NK-92 (cell line): ENCODE measurements around the gene MPLKIP.
"Not testable (repeated sequence)": the region's sequence is repeated elsewhere in the genome, so short reads cannot be mapped to it uniquely, and the experiment has no call there.

Experiments
- DNase-seq: peaks from one replicate; lab custom pipeline; 2025; ENCODE audit not compliant: unreplicated experiment; lab: John Stamatoyannopoulos, UW

The MPLKIP gene

DNA sequence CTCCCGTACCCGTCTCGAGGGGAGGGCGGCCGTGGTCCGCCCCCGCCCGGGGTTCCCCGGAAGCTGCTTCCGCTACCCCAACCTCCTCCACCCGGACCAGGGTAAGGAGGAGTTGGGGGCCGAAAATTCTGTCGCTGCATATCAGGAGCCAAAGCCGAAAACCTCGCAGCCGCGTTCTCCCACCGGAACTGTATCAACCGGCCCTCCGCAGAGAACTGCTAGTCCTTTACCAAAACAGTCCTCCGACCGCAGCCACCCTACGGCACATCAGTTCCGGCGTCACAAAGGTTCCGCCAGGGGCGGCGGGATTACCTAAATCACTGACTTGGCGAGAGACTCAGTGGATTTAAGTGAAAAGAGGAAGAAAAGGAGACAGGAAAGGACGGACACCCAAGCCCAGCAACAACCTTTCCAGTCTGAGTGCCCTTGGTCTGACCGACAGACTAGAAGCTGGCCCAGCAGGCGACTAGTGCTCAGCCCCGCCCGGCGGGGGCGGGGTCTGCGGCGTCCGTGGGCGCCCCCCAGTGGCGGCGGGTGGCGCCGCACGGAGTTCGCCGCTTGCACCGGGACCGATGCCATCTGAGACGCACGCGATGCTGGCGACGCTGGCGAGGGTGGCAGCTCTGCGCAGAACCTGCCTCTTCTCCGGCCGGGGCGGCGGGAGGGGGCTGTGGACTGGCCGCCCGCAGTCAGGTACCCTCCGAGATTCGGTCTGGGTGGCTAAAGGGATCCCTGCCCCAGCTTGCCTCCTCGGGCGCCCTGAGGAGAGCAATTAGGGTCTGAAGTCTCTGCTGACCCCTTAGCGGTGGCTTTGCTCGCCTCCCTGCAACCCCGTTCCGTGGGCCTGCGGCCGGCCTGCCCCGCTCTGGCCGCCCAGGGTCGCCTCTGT, at the start of gene MPLKIP, which contains the start of gene SUGCT:
Gene MPLKIP (minus strand): TSS at position 195 of the 889 bp plus-strand sequence. CDS start 55 bp downstream, at position 140.
Gene SUGCT (plus strand): TSS at position 578 of the 889 bp plus-strand sequence.
- DNase-seq = no peak

DNA sequence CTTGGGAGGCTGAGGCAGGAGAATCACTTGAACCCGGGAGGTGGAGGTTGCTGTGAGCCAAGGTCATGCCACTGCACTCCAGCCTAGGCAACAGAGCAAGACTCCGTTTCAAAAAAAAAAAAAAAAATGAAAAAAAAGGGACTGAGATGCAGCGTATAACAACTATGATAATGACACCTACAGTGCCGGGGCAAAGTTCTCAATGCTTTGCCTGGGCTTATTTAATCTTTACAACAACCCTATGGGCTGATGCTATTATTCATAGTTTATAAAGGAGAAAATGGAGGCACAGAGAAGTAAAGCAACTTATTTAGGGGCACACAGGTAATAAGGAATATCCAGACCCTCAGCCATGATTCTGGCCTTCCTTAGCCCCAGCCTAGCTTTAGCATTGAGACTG, 48.0 kb upstream of the MPLKIP start:
- DNase-seq = no peak

DNA sequence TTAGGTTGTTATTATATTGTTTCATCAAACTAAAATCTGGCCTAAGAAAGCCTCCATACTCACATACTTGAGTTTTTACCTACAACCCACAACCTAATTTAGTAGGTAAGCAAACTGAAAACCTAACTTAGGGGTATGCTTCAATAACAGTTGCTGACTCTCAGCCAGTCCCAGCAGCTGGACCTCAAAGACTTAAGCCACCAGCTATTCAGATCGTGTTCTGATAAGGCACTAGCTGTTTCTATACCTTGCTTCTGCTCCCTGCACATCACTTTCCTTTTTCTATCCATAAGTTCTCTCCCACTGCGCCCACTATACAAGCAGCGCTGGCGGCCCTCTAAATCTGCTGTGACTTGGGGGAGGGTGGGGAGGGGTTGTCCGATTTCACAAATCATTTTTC, 42.6 kb upstream of the MPLKIP start:
- DNase-seq = no peak

DNA sequence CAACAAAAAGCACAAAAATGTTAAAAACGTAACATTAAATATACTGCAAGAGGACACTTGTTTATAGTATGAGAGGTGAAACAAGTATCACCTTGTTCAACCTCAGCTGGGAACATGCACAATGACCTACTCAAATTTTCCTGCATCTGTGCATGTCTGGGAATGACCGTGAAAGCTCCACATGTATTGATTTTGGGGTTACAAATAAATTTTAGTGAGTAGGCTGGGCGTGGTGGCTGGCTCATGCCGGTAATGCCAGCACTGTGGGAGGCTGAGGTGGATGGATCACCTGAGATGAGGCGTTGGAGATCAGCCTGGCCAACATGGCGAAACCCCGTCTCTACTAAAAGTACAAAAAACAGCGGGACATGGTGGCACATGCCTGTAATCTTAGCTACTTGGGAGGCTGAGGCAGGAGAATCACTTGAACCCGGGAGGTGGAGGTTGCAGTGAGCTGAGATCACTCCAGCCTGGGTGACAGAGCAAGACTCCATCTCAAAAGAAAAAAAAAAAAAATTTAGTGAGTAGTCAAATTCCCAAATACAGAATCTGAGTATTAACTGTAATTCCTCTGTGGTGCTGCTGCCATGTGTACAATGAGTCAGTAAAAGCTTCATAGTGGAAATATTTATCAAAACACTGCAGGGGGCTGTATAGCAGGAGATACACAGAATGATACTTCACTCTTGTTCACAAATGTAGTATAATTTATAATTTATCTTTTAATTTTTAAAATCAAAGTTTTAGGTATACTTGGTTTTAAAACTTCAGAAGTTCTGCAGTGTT, 41.5 kb upstream of the MPLKIP start:
- no peak for DNase-seq

DNA sequence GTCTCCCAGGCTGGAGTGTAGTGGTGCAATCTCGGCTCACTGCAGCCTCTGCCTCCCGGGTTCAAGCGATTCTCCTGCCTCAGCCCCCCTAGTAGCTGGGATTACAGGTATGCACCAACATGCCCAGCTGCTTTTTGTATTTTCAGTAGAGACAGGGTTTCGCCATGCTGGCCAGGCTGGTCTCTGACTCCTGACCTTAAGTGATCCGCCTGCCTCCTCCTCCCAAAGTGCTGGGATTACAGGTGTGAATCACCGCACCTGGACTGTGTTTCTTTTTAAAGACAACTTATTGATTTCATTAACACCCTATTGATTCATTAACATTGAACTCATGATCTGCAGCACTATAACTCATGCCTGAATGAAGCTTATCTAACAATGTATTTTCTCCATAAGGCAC, 40.8 kb upstream of the MPLKIP start:
- not testable (repeated sequence) for DNase-seq

DNA sequence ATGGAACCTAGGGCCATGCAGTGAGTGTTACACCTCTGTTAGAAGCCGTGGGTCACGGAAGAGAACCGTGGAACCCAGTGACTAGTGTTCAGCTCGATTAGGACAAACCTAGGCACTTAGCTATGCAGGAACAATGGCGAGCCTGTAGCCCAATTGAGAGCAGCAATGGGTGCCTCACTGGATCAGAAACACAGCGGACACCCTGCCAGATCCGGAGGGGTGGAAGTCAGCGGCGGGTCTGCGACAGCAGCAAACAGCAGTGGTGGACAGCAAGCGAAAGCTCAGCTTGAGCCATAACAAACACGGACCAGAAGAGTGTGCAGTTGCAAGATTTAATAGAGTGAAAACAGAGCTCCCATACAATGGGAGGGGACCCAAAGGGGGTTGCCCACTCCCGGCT, 38.7 kb upstream of the MPLKIP start:
- DNase-seq = not testable (repeated sequence)

DNA sequence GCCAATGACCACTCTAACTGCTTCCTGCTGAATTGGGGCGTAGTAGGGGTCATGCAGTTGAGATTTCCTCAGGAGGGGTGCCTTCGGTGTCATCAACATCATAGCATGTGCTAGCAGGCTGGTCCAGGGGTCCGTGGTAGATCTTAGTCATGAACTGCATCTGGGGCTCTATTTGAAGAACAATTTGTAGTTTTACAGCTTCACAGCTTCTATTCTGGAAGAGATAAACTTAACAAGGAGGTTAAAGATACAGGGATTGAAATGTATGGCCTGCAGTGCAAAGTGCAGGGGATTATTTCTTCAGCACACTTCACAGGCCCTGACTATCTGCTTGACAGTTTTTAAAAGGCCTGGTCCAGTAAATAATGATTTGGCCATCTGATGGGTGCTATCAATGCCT, 33.8 kb upstream of the MPLKIP start:
- not testable (repeated sequence) for DNase-seq

DNA sequence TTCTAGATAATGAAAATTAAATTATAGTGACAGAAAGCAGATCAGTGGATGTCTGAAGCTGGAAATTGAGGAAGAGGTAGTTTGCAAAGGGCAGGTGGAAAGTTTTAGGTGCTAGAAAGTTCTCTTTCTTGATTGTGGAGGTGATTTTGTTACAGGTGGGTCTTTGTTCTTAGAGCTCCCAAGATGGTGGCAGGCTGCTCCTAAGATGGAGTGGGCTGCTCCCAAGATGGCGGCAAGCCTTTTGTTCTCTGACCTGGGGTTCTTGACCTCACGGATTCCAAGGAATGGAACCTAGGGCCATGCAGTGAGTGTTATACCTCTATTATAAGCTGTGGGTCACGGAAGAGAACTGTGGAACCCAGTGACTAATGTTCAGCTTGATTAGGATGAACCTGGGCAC, 32.9 kb upstream of the MPLKIP start:
- no peak for DNase-seq

DNA sequence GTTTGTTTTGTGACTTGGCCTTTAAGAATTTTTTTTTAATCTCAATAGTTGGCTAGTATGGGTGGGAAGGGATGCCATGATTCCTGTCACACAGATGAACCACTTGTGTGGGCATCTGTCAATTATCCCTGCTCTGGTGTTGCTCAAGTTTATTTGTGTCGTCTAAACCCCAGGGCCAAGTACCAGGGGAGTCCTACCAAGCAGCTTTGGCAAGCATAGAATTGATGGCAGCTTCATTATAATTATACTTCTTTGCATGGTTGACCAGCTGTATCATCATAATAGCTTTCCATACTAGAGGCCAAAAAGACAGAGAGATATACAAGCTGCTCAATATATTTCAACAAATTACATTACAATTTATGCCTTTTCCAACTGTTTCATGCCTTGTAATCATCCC, 30.8 kb upstream of the MPLKIP start:
- DNase-seq = no peak

DNA sequence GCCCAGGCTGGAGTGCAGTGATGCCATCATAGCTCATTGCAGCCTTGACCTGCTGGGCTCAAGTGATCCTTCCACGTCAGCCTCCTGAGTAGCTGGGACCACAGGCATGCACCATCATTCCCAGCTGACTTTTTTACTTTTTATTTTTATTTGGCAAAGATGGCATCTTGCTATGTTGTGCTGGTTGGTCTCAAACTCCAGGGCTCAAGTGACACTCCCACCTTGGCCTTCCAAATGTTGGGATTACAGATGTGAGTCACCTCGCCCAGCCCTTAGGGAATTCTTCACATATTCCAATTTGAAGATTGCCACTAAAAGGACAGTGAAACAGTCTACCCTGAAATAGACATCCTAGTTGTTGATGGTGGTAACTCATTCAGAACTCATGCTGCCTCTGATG, 28.1 kb upstream of the MPLKIP start:
- DNase-seq = no peak

DNA sequence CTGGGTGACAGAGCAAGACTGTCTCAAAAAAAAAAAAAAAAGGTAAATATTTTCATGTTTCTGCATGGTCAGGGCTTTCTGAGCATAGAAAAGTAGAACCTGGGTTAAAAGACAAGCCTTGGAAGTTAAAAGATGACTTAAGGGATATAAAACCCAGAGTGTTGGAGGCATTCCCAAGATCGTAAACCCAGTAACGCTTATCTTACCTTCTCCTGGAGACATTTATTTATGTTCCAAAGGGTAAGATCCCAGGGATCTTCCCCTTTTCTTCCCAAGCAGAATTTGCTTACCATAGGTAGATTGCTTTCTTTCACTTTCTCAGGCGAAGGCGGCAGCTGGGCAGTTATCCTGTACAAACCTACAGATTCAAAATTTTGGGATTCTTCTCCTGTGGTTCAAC, 22.6 kb upstream of the MPLKIP start:
- DNase-seq = no peak

DNA sequence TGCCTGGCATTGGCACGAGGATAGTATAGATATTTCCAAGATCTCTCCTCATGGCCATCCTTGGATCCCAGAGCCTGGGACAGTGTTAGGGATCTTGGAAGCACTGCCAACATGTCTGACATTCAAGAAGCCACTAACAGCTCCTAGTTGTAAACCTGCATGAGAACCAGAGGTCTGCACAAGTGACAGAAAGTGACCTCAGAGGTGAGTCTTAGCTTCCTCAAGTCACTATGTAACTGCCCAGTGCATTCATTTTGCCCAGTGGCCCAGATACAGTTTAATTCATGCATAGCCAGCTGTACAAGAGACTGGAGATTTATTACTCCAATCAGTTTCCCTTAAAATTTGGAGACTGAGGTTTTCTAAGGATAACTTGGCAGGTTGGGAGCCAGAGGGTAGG, 17.1 kb upstream of the MPLKIP start:
- no peak for DNase-seq

DNA sequence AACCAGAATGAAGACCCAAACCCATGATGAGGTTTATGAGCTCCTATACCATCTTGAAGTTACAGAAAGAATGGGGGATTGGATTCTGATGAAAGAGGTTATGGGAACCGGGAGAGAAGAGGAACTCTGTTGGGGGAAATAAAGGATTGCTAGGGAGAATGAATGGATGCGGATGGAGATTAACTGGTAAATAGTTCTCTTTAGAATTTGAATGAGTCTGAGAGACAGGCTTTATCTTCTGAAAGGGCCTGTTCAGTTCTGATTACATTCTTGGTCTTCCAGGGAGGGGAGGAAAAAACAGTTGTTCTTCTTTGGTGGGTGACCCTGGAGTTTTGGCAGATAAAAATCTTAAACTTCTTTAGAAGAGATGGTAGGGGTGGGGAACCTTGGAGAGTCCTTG, 14.2 kb upstream of the MPLKIP start:
- DNase-seq = no peak

DNA sequence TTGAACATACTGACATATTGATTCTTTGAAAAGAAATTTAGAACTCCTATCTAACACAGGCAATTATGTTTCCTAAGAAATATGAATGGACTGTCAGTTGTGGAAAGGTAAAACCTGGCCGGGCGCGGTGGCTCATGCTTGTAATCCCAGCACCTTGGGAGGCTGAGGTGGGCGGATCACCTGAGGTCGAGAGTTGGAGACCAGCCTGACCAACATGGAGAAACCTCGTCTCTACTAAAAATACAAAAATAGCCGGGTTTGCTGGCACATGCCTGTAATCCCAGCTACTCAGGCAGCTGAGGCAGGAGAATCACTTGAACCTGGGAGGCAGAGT, 13.8 kb upstream of the MPLKIP start:
- DNase-seq = not testable (repeated sequence)

DNA sequence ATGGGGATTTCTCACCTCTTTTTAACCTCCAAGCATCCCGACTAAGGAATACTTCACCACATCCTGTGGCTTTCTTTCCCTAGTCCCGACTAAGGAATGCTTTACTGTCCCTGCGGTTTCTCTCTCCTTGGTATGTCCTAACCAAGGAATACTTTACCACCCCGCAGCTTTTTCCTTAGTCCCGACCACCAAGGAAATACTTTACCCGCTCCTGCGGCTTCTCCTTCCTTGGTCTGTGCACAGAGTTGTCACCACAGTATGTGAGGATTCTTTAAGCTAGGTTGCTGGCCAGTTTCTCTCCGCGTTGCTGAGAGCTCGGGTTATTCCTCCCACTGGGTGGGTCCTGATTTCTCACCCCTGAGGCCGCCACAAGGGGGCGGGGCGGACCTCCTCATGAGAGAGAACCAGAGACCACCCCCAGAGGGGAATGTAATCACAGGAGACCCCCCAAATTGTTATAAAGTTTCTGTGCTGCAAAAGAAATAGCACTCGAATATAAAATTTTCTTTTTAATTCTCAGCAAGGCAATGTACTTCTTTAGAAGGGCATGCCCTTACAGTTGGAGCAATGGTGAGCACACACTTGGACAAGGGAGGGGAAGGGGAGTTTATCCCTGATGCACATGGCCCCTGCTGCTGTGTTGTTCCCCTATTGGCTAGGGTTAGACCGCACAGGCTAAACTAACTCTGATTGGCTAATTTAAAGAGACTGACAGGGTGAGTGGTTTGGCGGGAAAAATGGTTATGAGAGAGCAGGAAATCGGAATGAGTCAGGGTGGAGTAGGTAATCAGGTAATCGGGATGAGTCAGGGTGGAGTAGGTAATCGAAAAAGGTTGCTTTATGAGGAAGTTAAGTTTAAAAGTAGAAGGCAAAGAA, 13.2 kb upstream of the MPLKIP start:
- no peak for DNase-seq

DNA sequence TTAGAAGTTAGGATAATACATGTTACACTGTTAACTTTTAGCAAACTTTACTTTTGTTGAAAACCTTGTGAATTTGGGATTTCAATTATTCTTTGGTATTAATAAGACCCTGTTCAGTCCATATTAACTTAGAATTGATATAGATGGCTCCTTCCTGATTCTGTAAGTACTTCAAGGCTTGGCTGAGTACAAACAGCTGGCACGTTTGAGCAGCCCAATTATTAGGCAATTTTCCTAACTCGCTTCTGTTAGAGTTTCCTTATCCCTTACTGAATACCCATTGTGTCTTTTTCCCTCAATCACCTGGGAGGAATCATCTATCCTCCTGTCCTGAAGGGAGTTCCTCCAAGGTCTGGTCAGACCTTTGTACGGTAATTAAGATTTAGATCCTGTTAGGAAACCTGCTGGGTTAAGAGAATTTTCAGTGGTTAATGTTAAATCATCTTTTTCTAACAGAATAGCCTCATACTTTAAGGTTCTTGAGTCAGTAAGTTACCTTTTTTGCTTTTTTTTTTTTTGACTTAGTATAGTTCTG, 11.2 kb upstream of the MPLKIP start:
- DNase-seq = not testable (repeated sequence)

DNA sequence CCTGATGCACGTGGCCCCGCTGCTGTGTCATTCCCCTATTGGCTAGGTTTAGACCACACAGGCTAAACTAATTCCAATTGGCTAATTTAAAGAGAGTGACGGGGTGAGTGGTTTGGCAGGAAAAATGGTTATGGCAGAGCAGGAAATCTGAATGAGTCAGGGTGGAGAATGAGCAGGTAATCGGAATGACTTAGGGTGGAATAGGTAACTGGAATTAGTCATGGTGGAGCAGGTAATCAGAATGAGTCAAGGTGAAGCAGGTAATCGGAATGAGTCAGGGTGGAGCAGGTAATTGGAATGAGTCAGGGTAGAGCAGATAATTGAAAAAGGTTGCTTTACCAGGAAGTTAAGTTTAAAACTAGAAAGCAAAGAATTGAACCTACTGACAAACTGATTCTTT, 7.5 kb upstream of the MPLKIP start:
- DNase-seq = not testable (repeated sequence)

DNA sequence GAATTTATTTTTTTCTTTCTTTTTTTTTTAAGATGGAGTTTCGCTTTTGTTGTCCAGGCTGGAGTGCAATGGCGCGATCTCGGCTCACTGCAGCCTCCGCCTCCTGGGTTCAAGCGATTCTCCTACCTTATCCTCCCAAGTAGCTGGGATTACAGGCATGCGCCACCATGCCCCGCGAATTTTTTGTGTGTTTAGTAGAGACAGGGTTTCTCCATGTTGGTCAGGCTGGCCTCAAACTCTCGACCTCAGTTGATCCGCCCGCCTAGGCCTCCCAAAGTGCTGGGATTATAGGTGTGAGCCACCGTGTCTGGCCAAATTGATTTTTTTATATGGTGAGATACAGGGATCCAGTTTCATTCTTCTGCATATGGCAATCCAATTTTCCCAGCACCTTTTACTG, 5.5 kb upstream of the MPLKIP start:
- DNase-seq = not testable (repeated sequence)

DNA sequence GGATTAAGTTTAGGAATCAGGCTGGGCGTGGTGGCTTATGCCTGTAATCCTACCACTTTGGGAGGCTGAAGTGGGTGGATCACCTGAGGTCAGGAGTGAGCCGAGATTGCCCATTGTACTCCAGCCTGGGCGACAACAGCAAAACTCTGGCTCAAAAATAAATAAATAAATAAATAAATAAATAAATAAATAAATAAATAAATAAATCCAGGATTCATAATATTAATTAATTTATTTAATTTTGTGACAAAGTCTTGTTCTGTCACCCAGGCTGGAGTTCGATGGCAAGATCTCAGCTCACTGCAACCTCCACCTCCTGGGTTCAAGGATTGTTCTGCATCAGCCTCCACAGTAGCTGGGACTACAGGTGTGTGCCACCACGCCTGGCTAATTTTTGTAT, 4.6 kb upstream of the MPLKIP start:
- no peak for DNase-seq

DNA sequence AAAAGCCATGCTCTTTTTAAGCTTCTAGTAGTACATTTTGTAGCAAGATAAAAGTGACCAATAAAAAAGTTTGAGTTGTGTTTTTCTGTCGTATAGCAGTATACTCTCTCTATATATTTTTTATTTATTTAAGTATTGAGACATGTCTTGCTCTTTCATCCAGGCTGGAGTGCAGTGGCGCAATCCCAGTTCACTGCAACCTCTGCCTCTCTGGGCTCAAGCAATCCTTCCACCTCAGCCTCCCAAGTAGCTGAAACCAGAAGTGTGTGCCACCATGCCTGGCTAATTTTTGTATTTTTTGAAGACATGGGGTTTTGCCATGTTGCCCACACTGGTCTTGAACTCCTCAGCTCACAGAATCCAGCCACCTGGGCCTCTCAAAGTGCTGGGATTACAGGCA, 3.1 kb upstream of the MPLKIP start:
- no peak for DNase-seq

DNA sequence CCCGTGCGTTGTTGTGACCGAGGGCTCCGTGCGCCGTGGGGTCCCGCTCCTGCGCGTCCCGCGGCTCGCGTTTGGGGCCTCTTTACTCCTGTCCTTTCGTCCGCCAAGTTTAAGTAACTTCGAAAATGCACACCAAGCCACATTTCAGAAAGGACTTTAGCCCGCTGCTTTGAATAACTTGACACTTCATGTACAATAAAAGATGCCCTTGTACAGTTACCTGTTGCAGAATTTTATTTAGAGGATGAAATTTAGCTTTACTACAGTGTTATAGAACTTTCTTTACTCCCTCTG, 842 bp upstream of the MPLKIP start:
- DNase-seq = no peak
